Thyroid gland (tissue), 4 donors: ENCODE measurements around the gene IGLON5. TPM values are rescaled to one million over a fixed set of nuclear protein-coding genes. Genes with fewer than 3 reads are reported as not detected.

Experiments used
- DNase-seq, 2 donors: peaks; one replicate each; pipeline ENCODE4 v3.0.0-alpha.2; 2019
- H3K27ac ChIP-seq, 3 donors: fragments of 200-600 bp; sonication (generic); 1 replicate in 2 of 3; 2 replicates in 1 of 3; pipeline ENCODE4 v1.5.1; 2016 to 2019; ENCODE audit warnings: mild to moderate bottlenecking in 1 of 3, moderate library complexity in 1 of 3
- H3K27me3 ChIP-seq: fragments of 200-600 bp; sonication (generic); one replicate; pipeline ENCODE4 v1.5.1; 2019
- H3K36me3 ChIP-seq, 2 donors: fragments of 200-600 bp; sonication (generic); one replicate each; pipeline ENCODE4 v1.5.1; 2016 to 2019
- H3K4me1 ChIP-seq, 2 donors: fragments of 200-600 bp; sonication (generic); one replicate each; pipeline ENCODE4 v1.5.1; 2017 to 2019
- H3K4me3 ChIP-seq, 3 donors: fragments of 200-600 bp; sonication (generic); replicated peaks in 1 of 3; 1 replicate in 2 of 3; 2 replicates in 1 of 3; pipeline ENCODE4 v1.5.1; 2016; ENCODE audit warnings: mild to moderate bottlenecking in 1 of 3
- H3K9me3 ChIP-seq: fragments of 200-600 bp; sonication (generic); one replicate; pipeline ENCODE4 v1.5.1; 2017
- CTCF ChIP-seq, 6 experiments: fragments of 200-600 bp in 3 of 6; fragments of 450-650 bp in 3 of 6; sonication (generic) in 3 of 6; IDR thresholded peaks; one replicate each; pipeline ENCODE4 v1.5.1; 2016 to 2019; ENCODE audit warnings: antibody characterized with exemption in 6 of 6, mild to moderate bottlenecking in 2 of 6, inconsistent platforms in 1 of 6, moderate library complexity in 1 of 6
- POLR2A ChIP-seq, 2 donors: fragments of 450-650 bp; IDR thresholded peaks; one replicate each; pipeline ENCODE4 v1.6.1; 2017; ENCODE audit warnings: antibody characterized with exemption in 2 of 2, mild to moderate bottlenecking in 2 of 2, moderate library complexity in 1 of 2
- WGBS, 2 donors: methylation state at CpG; one replicate each; pipeline ENCODE4 v1.1.5; 2017; 5-methylcytosine and 5-hydroxymethylcytosine counted together
- intact Hi-C: fragments of 100-400 bp; cut with DNase I; formaldehyde crosslinking; loops from one replicate; pipeline ENCODE4 v1.15.1; 2023
- total RNA-seq, 4 donors: library from RNA; depleted of rRNA; stranded (reverse); fragments of >200 nt; gene quantifications; one replicate each; pipeline ENCODE4 v1.2.3, GENCODE V29; 2016

Gene IGLON5
- total RNA-seq, 4 donors from 2014 or later, result 0.54 TPM; not detected in 3

GRCh38 chr19:51341976-51342580 is 30.6 kb downstream of the IGLON5 start, which contains the start of gene VSIG10L:
Gene VSIG10L (minus strand): TSS chr19:51342139. CDS start chr19:51342124, 15 bp downstream.
- DNase-seq, result no peak
- intact Hi-C loops, result loop anchor here (10.0 kb wide), 1 partner anchor 53 kb away; the partner anchor contains the start of gene C19orf84
- TF ChIP-seq POLR2A (IDR thresholded peaks at IDR 0.05), result no peak
- TF ChIP-seq CTCF (IDR thresholded peaks at IDR 0.05), result no peak
- Histone ChIP-seq H3K27me3 (no peaks in the 10 kb centered on the region), H3K9me3 (no peaks in the 10 kb centered on the region), H3K4me1 (peaks cover 9 to 14% of the 10 kb centered on the region in 2 donors), H3K27ac (no peak within 1 kb of the TSS), H3K36me3 (peaks cover 10 to 12% of the 10 kb centered on the region in 2 donors), H3K4me3 (no peak within 1 kb of the TSS)
- 30 to 42% methylated on average over 3 of the region's 3 CpGs for WGBS, 2 donors

- no peaks in the 10 kb centered on the region for H3K27me3 ChIP-seq
- H3K36me3 ChIP-seq, result peaks cover 12 to 18% of the 10 kb centered on the region in 2 donors
- no peak overlapping the region for H3K4me3 ChIP-seq
- DNase-seq, result no peak
- intact Hi-C loops, result loop anchor here (10.0 kb wide), 1 partner anchor 52 kb away; the partner anchor contains the start of gene C19orf84
- H3K4me1 ChIP-seq, result peaks cover 9 to 14% of the 10 kb centered on the region in 2 donors
- TF ChIP-seq POLR2A (IDR thresholded peaks at IDR 0.05) (no peak), CTCF (IDR thresholded peaks at IDR 0.05) (no peak)
- H3K27ac ChIP-seq, result no peak overlapping the region
- WGBS, 2 donors, result 50 to 54% methylated on average over 9 of the region's 9 CpGs
- H3K9me3 ChIP-seq, result no peaks in the 10 kb centered on the region
These were observed 31.5 kb downstream of the IGLON5 start for GRCh38 chr19:51342631-51343569.

GRCh38 chr19:51345076-51345620 is 33.7 kb downstream of the IGLON5 start:
- no peaks in the 10 kb centered on the region for H3K9me3 ChIP-seq
- H3K27ac ChIP-seq, result no peak overlapping the region
- H3K36me3 ChIP-seq, result peaks cover 12 to 28% of the 10 kb centered on the region in 2 donors
- no peaks in the 10 kb centered on the region for H3K27me3 ChIP-seq
- H3K4me3 ChIP-seq, result no peak overlapping the region
- 98 to 100% methylated on average over 9 of the region's 9 CpGs for WGBS, 2 donors
- no peak for DNase-seq
- peaks cover 3 to 4% of the 10 kb centered on the region in 2 donors for H3K4me1 ChIP-seq
- TF ChIP-seq CTCF (IDR thresholded peaks at IDR 0.05) (no peak), POLR2A (IDR thresholded peaks at IDR 0.05) (no peak)
- intact Hi-C loops, result loop anchor here (10.0 kb wide), 1 partner anchor 50 kb away; the partner anchor contains the start of gene C19orf84

- no peak for DNase-seq
- WGBS, 2 donors, result 89 to 93% methylated on average over 9 to 15 of the region's 17 CpGs
- peaks cover 24 to 42% of the 10 kb centered on the region in 2 donors for H3K36me3 ChIP-seq
- H3K27me3 ChIP-seq, result no peaks in the 10 kb centered on the region
- no peaks in the 10 kb centered on the region for H3K9me3 ChIP-seq
- H3K4me1 ChIP-seq, result no peaks in the 10 kb centered on the region
- H3K4me3 ChIP-seq, result no peak overlapping the region
- TF ChIP-seq POLR2A (IDR thresholded peaks at IDR 0.05), result no peak
- no peak for TF ChIP-seq CTCF (IDR thresholded peaks at IDR 0.05)
- no peak overlapping the region for H3K27ac ChIP-seq
- intact Hi-C loops, result loop anchor here (10.0 kb wide), 1 partner anchor 48 kb away; the partner anchor contains the start of gene C19orf84
These were observed 35.3 kb downstream of the IGLON5 start for GRCh38 chr19:51346742-51347141.
